Left ventricle myocardium inferior (tissue), 1 donor: ENCODE data around the gene PAPOLG. TPM values are rescaled to one million over a fixed set of nuclear protein-coding genes. Genes with fewer than 3 reads are reported as not detected.

Experiments used
- DNase-seq: peaks from one replicate; pipeline ENCODE4 v3.0.0-alpha.2; 2020
- H3K27ac ChIP-seq: fragments of 200-600 bp; replicated peaks from 2 replicates; pipeline ENCODE4 v1.8.0; 2021
- H3K27me3 ChIP-seq: fragments of 200-600 bp; 2 replicates; pipeline ENCODE4 v1.8.0; 2021; ENCODE audit warnings: low read depth
- H3K36me3 ChIP-seq: fragments of 200-600 bp; 2 replicates; pipeline ENCODE4 v1.8.0; 2021
- H3K4me1 ChIP-seq: fragments of 200-600 bp; 2 replicates; pipeline ENCODE4 v1.8.0; 2021
- H3K4me3 ChIP-seq: fragments of 200-600 bp; 2 replicates; pipeline ENCODE4 v1.8.0; 2021; ENCODE audit warnings: mild to moderate bottlenecking, moderate library complexity
- H3K9me3 ChIP-seq: fragments of 200-600 bp; replicated peaks from 2 replicates; pipeline ENCODE4 v1.8.0; 2021
- intact Hi-C: fragments of 100-400 bp; cut with micrococcal nuclease; formaldehyde crosslinking; loops from one replicate; pipeline ENCODE4 v1.11.0; 2022
- total RNA-seq: library from RNA; stranded (reverse); fragmentation: NEBNext Ultra II Directional; extraction: Animal tissue kit (Norgen Biotek cat#: 25700); gene quantifications from one replicate; pipeline ENCODE4 v1.2.1, GENCODE V29; 2021
- TF ChIP-seq, protein P1 (sequence below): fragments of 200-600 bp; IDR thresholded peaks from 2 replicates; pipeline ENCODE4 v1.8.0; 2021; ENCODE audit warnings: antibody characterized with exemption, mild to moderate bottlenecking, borderline replicate concordance
- donor health status: DM: no; HTN: yes; CAD: no; lungs with severe emphysema.

The PAPOLG gene
- total RNA-seq, 1 donor from 2014 or later, result 6.9 TPM

DNA sequence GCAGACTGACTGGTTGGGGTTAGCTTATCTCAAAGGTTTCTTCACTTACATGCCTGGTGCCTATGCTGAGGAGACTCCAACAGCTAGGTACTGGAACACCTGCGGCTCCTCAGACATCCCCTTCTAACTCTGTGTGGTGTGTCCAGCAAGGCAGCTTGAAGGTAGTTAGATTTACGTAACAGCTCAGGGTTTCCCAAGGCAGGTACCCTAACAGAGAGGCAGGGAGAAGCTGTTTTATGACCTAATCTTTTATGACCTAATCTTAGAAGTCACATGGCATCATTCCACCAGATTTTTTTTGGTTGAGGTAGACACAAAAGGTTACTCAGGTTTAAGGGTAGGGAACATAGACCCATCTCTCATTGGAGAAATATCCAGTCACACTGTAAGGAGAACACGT, 17.4 kb upstream of the PAPOLG start:
- intact Hi-C loops, result no loop called here
- TF ChIP-seq, protein P1, sequence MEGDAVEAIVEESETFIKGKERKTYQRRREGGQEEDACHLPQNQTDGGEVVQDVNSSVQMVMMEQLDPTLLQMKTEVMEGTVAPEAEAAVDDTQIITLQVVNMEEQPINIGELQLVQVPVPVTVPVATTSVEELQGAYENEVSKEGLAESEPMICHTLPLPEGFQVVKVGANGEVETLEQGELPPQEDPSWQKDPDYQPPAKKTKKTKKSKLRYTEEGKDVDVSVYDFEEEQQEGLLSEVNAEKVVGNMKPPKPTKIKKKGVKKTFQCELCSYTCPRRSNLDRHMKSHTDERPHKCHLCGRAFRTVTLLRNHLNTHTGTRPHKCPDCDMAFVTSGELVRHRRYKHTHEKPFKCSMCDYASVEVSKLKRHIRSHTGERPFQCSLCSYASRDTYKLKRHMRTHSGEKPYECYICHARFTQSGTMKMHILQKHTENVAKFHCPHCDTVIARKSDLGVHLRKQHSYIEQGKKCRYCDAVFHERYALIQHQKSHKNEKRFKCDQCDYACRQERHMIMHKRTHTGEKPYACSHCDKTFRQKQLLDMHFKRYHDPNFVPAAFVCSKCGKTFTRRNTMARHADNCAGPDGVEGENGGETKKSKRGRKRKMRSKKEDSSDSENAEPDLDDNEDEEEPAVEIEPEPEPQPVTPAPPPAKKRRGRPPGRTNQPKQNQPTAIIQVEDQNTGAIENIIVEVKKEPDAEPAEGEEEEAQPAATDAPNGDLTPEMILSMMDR, result no peak
- H3K27ac ChIP-seq, result no peak overlapping the region
- peaks cover 59% of the 10 kb centered on the region for H3K27me3 ChIP-seq
- H3K36me3 ChIP-seq, result no peaks in the 10 kb centered on the region
- DNase-seq, result no peak
- H3K9me3 ChIP-seq, result no peaks in the 10 kb centered on the region
- peaks cover 7% of the 10 kb centered on the region for H3K4me1 ChIP-seq
- no peak overlapping the region for H3K4me3 ChIP-seq

DNA sequence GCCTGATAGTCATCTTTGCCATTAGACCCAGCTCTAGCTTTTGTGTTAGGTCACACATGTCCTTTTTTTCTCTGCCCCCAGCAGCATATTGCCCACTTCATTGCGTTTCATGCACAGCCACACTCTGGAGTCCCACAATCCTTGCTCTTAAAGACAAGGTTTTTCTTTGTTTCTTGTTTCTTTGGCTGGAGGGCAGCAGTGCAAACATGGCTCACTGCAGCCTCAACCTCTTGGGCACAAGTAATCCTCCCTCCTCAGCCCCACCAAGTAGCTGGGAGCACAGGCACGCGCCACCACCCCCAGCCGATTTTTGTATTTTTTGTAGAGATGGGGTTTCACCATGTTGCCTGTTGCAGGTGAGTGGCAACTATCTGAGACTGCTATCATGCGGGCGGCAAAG, 16.9 kb upstream of the PAPOLG start:
- intact Hi-C loops, result no loop called here
- Histone ChIP-seq H3K4me1 (peaks cover 7% of the 10 kb centered on the region), H3K27me3 (peaks cover 59% of the 10 kb centered on the region), H3K36me3 (no peaks in the 10 kb centered on the region), H3K9me3 (no peaks in the 10 kb centered on the region), H3K4me3 (no peak overlapping the region), H3K27ac (no peak overlapping the region)
- no peak for DNase-seq
- TF ChIP-seq, protein P1, result no peak

DNA sequence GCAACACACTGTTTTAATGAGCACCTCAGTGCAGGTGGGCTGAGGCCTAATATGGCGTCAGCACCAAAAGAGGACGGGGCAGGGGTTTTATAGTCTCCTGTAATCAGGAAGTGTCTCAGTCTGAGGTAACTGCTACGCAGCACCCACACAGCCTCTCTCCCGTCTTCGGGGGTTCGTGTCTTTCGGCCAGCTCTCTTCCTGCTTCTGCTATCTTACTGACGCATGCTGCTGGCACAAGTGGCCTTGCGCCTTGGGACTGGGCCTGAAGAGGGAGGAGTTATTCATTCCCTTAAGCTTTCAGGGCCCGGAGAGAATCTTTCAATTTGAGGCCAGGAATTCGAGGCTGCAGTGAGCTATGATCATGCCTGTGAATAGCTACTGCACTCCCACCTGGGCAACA, 14.5 kb upstream of the PAPOLG start:
- Histone ChIP-seq H3K4me1 (no peaks in the 10 kb centered on the region), H3K4me3 (no peak overlapping the region), H3K27ac (no peak overlapping the region), H3K27me3 (peaks cover 60% of the 10 kb centered on the region), H3K9me3 (no peaks in the 10 kb centered on the region), H3K36me3 (no peaks in the 10 kb centered on the region)
- no peak for DNase-seq
- TF ChIP-seq, protein P1, result no peak
- intact Hi-C loops, result no loop called here

DNA sequence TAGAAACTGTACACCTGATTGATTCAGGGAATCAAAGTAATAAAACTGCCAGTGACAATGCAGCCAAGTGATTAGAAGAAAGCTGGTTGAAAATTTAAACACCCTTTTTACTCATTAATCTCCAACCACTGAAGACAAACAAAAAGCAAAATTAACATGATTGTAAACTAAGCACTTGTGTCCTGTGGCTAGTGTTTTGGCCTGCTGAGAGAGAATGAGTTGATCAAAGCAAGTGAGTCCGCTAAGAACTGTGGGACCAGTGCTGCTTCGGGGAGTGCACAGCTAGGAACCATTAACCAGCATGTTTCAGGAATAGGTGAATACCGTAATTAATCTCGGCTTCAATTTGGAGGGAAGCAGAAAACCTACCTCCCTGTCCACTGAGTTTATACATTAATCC, 13.6 kb upstream of the PAPOLG start:
- no peak overlapping the region for H3K27ac ChIP-seq
- no peaks in the 10 kb centered on the region for H3K9me3 ChIP-seq
- TF ChIP-seq, protein P1, result no peak
- H3K27me3 ChIP-seq, result peaks cover 59% of the 10 kb centered on the region
- no peak for DNase-seq
- intact Hi-C loops, result no loop called here
- no peak overlapping the region for H3K4me3 ChIP-seq
- H3K36me3 ChIP-seq, result no peaks in the 10 kb centered on the region
- H3K4me1 ChIP-seq, result no peaks in the 10 kb centered on the region

DNA sequence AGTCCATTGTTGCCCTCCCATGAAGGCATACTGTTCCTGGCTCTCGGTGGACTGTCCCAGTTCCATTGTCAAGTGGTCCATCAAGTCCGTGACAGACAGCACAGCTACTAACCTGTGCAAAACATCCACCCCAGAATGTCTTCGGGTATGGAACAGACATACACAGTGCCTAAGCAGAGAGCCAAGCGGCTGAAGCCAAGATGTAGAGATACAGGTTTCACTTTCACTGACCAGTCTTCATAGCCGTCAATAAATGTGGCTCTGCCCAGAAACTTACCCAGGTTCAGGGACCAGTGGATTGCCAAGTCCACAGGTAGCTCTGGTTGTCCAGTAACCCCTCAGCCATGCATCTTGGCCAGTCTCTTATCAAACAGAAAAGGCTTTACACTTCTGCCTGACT, 10.7 kb upstream of the PAPOLG start:
- Histone ChIP-seq H3K9me3 (no peaks in the 10 kb centered on the region), H3K27ac (no peak overlapping the region), H3K36me3 (no peaks in the 10 kb centered on the region), H3K4me3 (no peak overlapping the region), H3K4me1 (no peaks in the 10 kb centered on the region), H3K27me3 (peaks cover 35% of the 10 kb centered on the region)
- TF ChIP-seq, protein P1, result no peak
- no peak for DNase-seq
- intact Hi-C loops, result no loop called here

DNA sequence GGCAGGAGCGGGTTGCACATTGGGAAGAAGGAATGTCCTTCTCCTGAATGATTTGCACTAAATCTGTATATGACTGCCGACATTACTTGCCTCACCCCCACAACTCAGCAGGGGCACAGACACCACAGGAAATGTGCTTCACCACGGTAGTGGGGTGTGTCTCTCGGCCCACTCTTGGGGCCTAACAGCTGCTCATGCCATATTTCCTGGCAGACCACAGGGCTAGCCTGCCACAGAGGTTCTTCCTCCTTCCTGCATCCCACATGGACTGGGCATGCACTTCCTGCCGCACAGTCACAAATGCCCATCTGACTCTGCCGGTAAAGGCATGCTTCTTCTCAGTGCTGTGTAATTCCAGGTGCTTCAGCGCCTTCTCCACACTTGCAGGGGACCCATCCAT, 10.3 kb upstream of the PAPOLG start:
- TF ChIP-seq, protein P1, result no peak
- peaks cover 33% of the 10 kb centered on the region for H3K27me3 ChIP-seq
- no peaks in the 10 kb centered on the region for H3K9me3 ChIP-seq
- H3K4me1 ChIP-seq, result no peaks in the 10 kb centered on the region
- H3K4me3 ChIP-seq, result no peak overlapping the region
- H3K27ac ChIP-seq, result no peak overlapping the region
- intact Hi-C loops, result no loop called here
- DNase-seq, result no peak
- no peaks in the 10 kb centered on the region for H3K36me3 ChIP-seq
